ENCODE data around the gene SH3BP1.
"Not testable (repeated sequence)": the region's sequence is repeated elsewhere in the genome, so short reads cannot be mapped to it uniquely, and the experiment has no call there.

Gene SH3BP1

GRCh38 chr22:37633089-37633624 is 6.3 kb upstream of the SH3BP1 start:
- in situ Hi-C loops (cut with MboI; ENCODE audit: low sequenced_read_pairs): no loop called here

GRCh38 chr22:37633625-37634416 is 5.6 kb upstream of the SH3BP1 start:
- in situ Hi-C loops (cut with MboI; ENCODE audit: low sequenced_read_pairs): no loop called here

- in situ Hi-C loops (cut with MboI; ENCODE audit: low sequenced_read_pairs): no loop called here
Measured at GRCh38 chr22:37634417-37634924, 5.0 kb upstream of the SH3BP1 start.

- in situ Hi-C loops (cut with MboI; ENCODE audit: low sequenced_read_pairs): no loop called here
Measured at GRCh38 chr22:37635157-37635556, 4.3 kb upstream of the SH3BP1 start.

GRCh38 chr22:37636186-37636948 is 3.1 kb upstream of the SH3BP1 start:
- in situ Hi-C loops (cut with MboI; ENCODE audit: low sequenced_read_pairs): no loop called here

- in situ Hi-C loops (cut with MboI; ENCODE audit: low sequenced_read_pairs): no loop called here
Measured at GRCh38 chr22:37636949-37637273, 2.6 kb upstream of the SH3BP1 start.

GRCh38 chr22:37638391-37639069 is 939 bp upstream of the SH3BP1 start:
- in situ Hi-C loops (cut with MboI; ENCODE audit: low sequenced_read_pairs): no loop called here

- in situ Hi-C loops (cut with MboI; ENCODE audit: low sequenced_read_pairs): no loop called here
Measured at GRCh38 chr22:37639771-37640590, 512 bp downstream of the SH3BP1 start.

GRCh38 chr22:37640591-37641560 is 1.4 kb downstream of the SH3BP1 start:
- in situ Hi-C loops (cut with MboI; ENCODE audit: low sequenced_read_pairs): no loop called here

- in situ Hi-C loops (cut with MboI; ENCODE audit: low sequenced_read_pairs): no loop called here
Measured at GRCh38 chr22:37641561-37641949, 2.1 kb downstream of the SH3BP1 start.

- in situ Hi-C loops (cut with MboI; ENCODE audit: low sequenced_read_pairs): no loop called here
Measured at GRCh38 chr22:37643225-37643847, 3.9 kb downstream of the SH3BP1 start.

- in situ Hi-C loops (cut with MboI; ENCODE audit: low sequenced_read_pairs): no loop called here
Measured at GRCh38 chr22:37647317-37647716, 7.8 kb downstream of the SH3BP1 start.

GRCh38 chr22:37647928-37648327 is 8.5 kb downstream of the SH3BP1 start:
- in situ Hi-C loops (cut with MboI; ENCODE audit: low sequenced_read_pairs): no loop called here

- in situ Hi-C loops (cut with MboI; ENCODE audit: low sequenced_read_pairs): no loop called here
Measured at GRCh38 chr22:37650463-37651136, 11.1 kb downstream of the SH3BP1 start.

GRCh38 chr22:37654563-37655251 is 15.2 kb downstream of the SH3BP1 start:
- in situ Hi-C loops (cut with MboI; ENCODE audit: low sequenced_read_pairs): no loop called here

GRCh38 chr22:37655252-37655563 is 15.7 kb downstream of the SH3BP1 start:
- in situ Hi-C loops (cut with MboI; ENCODE audit: low sequenced_read_pairs): no loop called here

- in situ Hi-C loops (cut with MboI; ENCODE audit: low sequenced_read_pairs): not testable (repeated sequence)
Measured at GRCh38 chr22:37656583-37656982, 17.1 kb downstream of the SH3BP1 start.

- in situ Hi-C loops (cut with MboI; ENCODE audit: low sequenced_read_pairs): no loop called here
Measured at GRCh38 chr22:37657590-37658132, 18.2 kb downstream of the SH3BP1 start.

All from hTERT RPE-1 (cell line).